K562 (cell line): ENCODE measurements around the gene CD274. TPM values are rescaled to one million over a fixed set of nuclear protein-coding genes. Genes with fewer than 3 reads are reported as not detected.
A peak's percentile ranks its signal among the peaks of the same experiment; 100 is the strongest.

Experiments used
- CREBBP ChIP-seq: IDR thresholded peaks from one replicate; pipeline ENCODE4 v1.6.1; 2012; ENCODE audit warnings: low read depth, mild to moderate bottlenecking, control low read depth, inconsistent platforms, low read length
- EP400 ChIP-seq: fragments of 450-650 bp; IDR thresholded peaks from 2 replicates; pipeline ENCODE4 v1.6.1; 2017; ENCODE audit warnings: antibody characterized with exemption, mild to moderate bottlenecking, moderate library complexity
- ETV5 ChIP-seq: sonication (generic); formaldehyde crosslinking; IDR thresholded peaks from 2 replicates; pipeline ENCODE4 v1.4.0; 2020; ENCODE audit warnings: low read depth, mild to moderate bottlenecking, missing genetic modification reagents
- HCFC1 ChIP-seq: IDR thresholded peaks from 2 replicates; pipeline ENCODE4 v1.6.1; 2012; ENCODE audit warnings: low read depth, low read length, improper control_type of control experiment
- MAFF ChIP-seq: IDR thresholded peaks from 2 replicates; pipeline ENCODE4 v1.6.1; 2012; ENCODE audit warnings: low read length, improper control_type of control experiment
- MAFG ChIP-seq: fragments of 450-650 bp; conservative IDR thresholded peaks from 2 replicates; pipeline ENCODE4 v1.6.1; 2016; ENCODE audit warnings: missing genetic modification characterization, missing compliant biosample characterization
- NCOA6 ChIP-seq: fragments of 450-650 bp; IDR thresholded peaks from 2 replicates; pipeline ENCODE4 v1.6.1; 2017; ENCODE audit warnings: mild to moderate bottlenecking
- NCOR1 ChIP-seq: fragments of 450-650 bp; IDR thresholded peaks from 2 replicates; pipeline ENCODE4 v1.6.1; 2016; ENCODE audit warnings: mild to moderate bottlenecking, moderate library complexity
- POLR2A ChIP-seq: fragments of 450-650 bp; conservative IDR thresholded peaks from 2 replicates; pipeline ENCODE4 v1.6.1; 2016
- SIRT6 ChIP-seq: IDR thresholded peaks from one replicate; pipeline ENCODE4 v1.6.1; 2012; ENCODE audit warnings: low read depth, mild to moderate bottlenecking, control low read depth, inconsistent platforms, low read length, moderate library complexity
- SMARCA4 ChIP-seq: fragments of 450-650 bp; IDR thresholded peaks from 2 replicates; pipeline ENCODE4 v1.6.1; 2016
- SMARCE1 ChIP-seq: fragments of 450-650 bp; IDR thresholded peaks from 2 replicates; pipeline ENCODE4 v1.7.1; 2016; ENCODE audit warnings: mild to moderate bottlenecking
- TAF1 ChIP-seq: IDR thresholded peaks from 2 replicates; pipeline ENCODE4 v1.6.1; 2011; ENCODE audit warnings: mild to moderate bottlenecking, low read length, moderate library complexity; ENCODE audit not compliant: insufficient read depth, control insufficient read depth, severe bottlenecking; ENCODE audit errors: extremely low read depth
- TEAD2 ChIP-seq: fragments of 450-650 bp; IDR thresholded peaks from 2 replicates; pipeline ENCODE4 v1.6.1; 2016; ENCODE audit warnings: missing genetic modification characterization, control low read depth, missing compliant biosample characterization
- polyA plus RNA-seq, 8 experiments: library from polyadenylated mRNA; depleted of rRNA in 4 of 8; stranded (reverse) in 5 of 8; unstranded in 3 of 8; fragments of >200 nt; fragmentation: Nextera tagmentation in 2 of 8; fragmentation: Illumina TruSeq in 1 of 8; extraction: Ambion mirVana in 2 of 8; extraction: Trizol in 1 of 8; gene quantifications; 2 replicates each; pipeline versions ENCODE4 v1.2.1 to v1.2.3, GENCODE V29; 2011 to 2014; ENCODE audit warnings: inconsistent platforms in 1 of 8, missing spikeins in 1 of 8
- total RNA-seq, 7 experiments: library from RNA; depleted of rRNA in 6 of 7; stranded (reverse); fragments of >200 nt in 6 of 7; fragmentation: Illumina TruSeq in 2 of 7; extraction: Trizol in 2 of 7; gene quantifications; 2 replicates each; pipeline versions ENCODE4 v1.2.1 to v1.2.3, GENCODE V29; 2011 to 2021; ENCODE audit warnings: low replicate concordance in 1 of 7
- TF ChIP-seq, protein P1 (sequence below): fragments of 450-650 bp; formaldehyde crosslinking; IDR thresholded peaks from 2 replicates; pipeline ENCODE4 v1.4.0; 2020; ENCODE audit warnings: mild to moderate bottlenecking, moderate library complexity
- TF ChIP-seq, protein P2 (sequence below): fragments of 450-650 bp; formaldehyde crosslinking; IDR thresholded peaks from 2 replicates; pipeline ENCODE4 v1.4.0; 2020; ENCODE audit warnings: mild to moderate bottlenecking
- TF ChIP-seq, protein P3 (sequence below): fragments of 250-450 bp; sonication (Bioruptor Pico); IDR thresholded peaks from 2 replicates; pipeline ENCODE4 v1.5.1; 2021; ENCODE audit warnings: mild to moderate bottlenecking
- TF ChIP-seq, protein P4 (sequence below): fragments of 250-450 bp; sonication (Bioruptor Pico); IDR thresholded peaks from 2 replicates; pipeline ENCODE4 v1.4.0; 2020; ENCODE audit warnings: mild to moderate bottlenecking, moderate library complexity, borderline replicate concordance
- TF ChIP-seq, protein P5 (sequence below): fragments of 450-650 bp; IDR thresholded peaks from 2 replicates; pipeline ENCODE4 v1.6.1; 2017; ENCODE audit warnings: antibody characterized with exemption, mild to moderate bottlenecking

CD274 gene
- total and polyA plus RNA-seq, 9 of the 15 experiments (the other 6 are each of a cell fraction or from before 2014, with no cell fraction given) = 0.07 to 0.51 (median 0.30) TPM; not detected in 1

DNA sequence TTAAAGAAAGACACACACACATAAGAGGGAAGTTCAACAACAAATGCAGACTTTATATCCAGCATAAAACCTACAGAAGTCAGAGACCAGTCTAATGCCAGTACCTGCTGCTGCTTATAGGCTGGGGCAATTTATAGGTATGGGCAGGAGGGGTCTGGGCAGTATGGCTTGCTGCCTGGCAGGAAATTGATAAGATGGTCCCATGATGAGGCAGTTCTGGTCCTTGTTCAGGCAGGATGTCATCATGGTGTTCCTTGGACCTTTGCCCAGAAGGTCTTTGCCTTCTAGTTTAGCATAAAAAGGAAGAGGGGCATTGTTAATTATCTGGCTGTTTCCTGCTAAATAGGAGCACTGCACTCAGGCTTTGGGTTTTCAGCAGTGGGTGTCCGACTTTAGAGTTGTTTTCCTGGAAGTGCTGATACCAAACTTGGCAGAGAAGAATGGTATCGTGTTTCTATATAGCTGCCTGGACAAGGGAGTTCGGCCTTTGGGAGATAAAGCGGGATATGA is 49.6 kb downstream of the CD274 start (continued):
- TF ChIP-seq, protein P1, sequence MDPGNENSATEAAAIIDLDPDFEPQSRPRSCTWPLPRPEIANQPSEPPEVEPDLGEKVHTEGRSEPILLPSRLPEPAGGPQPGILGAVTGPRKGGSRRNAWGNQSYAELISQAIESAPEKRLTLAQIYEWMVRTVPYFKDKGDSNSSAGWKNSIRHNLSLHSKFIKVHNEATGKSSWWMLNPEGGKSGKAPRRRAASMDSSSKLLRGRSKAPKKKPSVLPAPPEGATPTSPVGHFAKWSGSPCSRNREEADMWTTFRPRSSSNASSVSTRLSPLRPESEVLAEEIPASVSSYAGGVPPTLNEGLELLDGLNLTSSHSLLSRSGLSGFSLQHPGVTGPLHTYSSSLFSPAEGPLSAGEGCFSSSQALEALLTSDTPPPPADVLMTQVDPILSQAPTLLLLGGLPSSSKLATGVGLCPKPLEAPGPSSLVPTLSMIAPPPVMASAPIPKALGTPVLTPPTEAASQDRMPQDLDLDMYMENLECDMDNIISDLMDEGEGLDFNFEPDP (CRISPR knock-in tag) = no peak
- TF ChIP-seq NCOR1 (no peak), MAFG (peak; percentile 58), EP400 (no peak), HCFC1 (no peak), POLR2A (no peak), SMARCE1 (0 out of 2 replicates have a peak, but pooled peaks have one; percentile 60), SMARCA4 (peak; percentile 61), MAFF (peak; percentile 13; the same call in 1 of the 2 replicates), SIRT6 (no peak), CREBBP (no peak), TEAD2 (tag) (no peak), TAF1 (no peak), ETV5 (no peak), NCOA6 (no peak)
- TF ChIP-seq, protein P2, sequence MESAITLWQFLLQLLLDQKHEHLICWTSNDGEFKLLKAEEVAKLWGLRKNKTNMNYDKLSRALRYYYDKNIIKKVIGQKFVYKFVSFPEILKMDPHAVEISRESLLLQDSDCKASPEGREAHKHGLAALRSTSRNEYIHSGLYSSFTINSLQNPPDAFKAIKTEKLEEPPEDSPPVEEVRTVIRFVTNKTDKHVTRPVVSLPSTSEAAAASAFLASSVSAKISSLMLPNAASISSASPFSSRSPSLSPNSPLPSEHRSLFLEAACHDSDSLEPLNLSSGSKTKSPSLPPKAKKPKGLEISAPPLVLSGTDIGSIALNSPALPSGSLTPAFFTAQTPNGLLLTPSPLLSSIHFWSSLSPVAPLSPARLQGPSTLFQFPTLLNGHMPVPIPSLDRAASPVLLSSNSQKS (CRISPR knock-in tag) = no peak
- TF ChIP-seq, protein P3, sequence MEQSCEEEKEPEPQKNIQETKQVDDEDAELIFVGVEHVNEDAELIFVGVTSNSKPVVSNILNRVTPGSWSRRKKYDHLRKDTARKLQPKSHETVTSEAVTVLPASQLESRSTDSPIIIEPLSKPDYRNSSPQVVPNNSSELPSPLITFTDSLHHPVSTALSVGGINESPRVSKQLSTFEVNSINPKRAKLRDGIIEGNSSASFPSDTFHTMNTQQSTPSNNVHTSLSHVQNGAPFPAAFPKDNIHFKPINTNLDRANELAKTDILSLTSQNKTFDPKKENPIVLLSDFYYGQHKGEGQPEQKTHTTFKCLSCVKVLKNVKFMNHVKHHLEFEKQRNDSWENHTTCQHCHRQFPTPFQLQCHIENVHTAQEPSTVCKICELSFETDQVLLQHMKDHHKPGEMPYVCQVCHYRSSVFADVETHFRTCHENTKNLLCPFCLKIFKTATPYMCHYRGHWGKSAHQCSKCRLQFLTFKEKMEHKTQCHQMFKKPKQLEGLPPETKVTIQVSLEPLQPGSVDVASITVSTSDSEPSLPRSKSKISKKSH (CRISPR knock-in tag) = no peak
- TF ChIP-seq, protein P4, sequence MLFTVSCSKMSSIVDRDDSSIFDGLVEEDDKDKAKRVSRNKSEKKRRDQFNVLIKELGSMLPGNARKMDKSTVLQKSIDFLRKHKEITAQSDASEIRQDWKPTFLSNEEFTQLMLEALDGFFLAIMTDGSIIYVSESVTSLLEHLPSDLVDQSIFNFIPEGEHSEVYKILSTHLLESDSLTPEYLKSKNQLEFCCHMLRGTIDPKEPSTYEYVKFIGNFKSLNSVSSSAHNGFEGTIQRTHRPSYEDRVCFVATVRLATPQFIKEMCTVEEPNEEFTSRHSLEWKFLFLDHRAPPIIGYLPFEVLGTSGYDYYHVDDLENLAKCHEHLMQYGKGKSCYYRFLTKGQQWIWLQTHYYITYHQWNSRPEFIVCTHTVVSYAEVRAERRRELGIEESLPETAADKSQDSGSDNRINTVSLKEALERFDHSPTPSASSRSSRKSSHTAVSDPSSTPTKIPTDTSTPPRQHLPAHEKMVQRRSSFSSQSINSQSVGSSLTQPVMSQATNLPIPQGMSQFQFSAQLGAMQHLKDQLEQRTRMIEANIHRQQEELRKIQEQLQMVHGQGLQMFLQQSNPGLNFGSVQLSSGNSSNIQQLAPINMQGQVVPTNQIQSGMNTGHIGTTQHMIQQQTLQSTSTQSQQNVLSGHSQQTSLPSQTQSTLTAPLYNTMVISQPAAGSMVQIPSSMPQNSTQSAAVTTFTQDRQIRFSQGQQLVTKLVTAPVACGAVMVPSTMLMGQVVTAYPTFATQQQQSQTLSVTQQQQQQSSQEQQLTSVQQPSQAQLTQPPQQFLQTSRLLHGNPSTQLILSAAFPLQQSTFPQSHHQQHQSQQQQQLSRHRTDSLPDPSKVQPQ (CRISPR knock-in tag) = no peak
- TF ChIP-seq, protein P5, sequence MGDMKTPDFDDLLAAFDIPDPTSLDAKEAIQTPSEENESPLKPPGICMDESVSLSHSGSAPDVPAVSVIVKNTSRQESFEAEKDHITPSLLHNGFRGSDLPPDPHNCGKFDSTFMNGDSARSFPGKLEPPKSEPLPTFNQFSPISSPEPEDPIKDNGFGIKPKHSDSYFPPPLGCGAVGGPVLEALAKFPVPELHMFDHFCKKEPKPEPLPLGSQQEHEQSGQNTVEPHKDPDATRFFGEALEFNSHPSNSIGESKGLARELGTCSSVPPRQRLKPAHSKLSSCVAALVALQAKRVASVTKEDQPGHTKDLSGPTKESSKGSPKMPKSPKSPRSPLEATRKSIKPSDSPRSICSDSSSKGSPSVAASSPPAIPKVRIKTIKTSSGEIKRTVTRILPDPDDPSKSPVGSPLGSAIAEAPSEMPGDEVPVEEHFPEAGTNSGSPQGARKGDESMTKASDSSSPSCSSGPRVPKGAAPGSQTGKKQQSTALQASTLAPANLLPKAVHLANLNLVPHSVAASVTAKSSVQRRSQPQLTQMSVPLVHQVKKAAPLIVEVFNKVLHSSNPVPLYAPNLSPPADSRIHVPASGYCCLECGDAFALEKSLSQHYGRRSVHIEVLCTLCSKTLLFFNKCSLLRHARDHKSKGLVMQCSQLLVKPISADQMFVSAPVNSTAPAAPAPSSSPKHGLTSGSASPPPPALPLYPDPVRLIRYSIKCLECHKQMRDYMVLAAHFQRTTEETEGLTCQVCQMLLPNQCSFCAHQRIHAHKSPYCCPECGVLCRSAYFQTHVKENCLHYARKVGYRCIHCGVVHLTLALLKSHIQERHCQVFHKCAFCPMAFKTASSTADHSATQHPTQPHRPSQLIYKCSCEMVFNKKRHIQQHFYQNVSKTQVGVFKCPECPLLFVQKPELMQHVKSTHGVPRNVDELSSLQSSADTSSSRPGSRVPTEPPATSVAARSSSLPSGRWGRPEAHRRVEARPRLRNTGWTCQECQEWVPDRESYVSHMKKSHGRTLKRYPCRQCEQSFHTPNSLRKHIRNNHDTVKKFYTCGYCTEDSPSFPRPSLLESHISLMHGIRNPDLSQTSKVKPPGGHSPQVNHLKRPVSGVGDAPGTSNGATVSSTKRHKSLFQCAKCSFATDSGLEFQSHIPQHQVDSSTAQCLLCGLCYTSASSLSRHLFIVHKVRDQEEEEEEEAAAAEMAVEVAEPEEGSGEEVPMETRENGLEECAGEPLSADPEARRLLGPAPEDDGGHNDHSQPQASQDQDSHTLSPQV = peak; percentile 66; the same call in 1 of the 2 replicates
